Activated CD8-positive, alpha-beta memory T cell treated with anti-CD3 and anti-CD28 coated beads, Interleukin-2, amount 50 U/mL, for 48 hours (primary cell): Measurements from ENCODE around the gene PFKL.
"Not testable (repeated sequence)": the region's sequence is repeated elsewhere in the genome, so short reads cannot be mapped to it uniquely, and the experiment has no call there.

Source experiments
- DNase-seq: peaks from one replicate; pipeline ENCODE4 v3.0.0-alpha.2; 2020

PFKL gene

GRCh38 chr21:44329971-44330681 is 30.3 kb downstream of the PFKL start:
- DNase-seq = no peak

DNA sequence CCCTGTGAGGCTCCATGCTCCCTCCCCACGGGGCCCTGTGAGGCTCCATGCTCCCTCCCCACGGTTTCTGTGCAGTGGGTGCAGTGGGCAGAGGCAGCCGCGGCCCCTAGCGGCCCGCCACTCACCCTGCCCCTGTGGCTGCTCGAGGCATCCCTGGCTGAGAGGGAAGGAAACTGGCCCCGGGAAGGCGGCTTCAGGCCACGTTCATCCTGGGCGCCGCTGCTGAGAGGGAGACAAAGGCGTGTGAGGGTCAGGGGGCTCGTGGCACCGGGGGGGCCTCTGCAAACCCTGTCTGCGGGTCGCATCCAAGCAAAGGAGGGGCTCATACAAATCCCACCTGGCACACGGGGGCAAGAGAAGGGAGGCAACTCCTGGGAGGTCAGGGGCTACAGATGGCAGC is 30.8 kb downstream of the PFKL start:
- no peak for DNase-seq

GRCh38 chr21:44331209-44331608 is 31.4 kb downstream of the PFKL start:
- DNase-seq = no peak

- DNase-seq = no peak
Observed at GRCh38 chr21:44331650-44332307, 31.9 kb downstream of the PFKL start.

GRCh38 chr21:44332383-44332782 is 32.5 kb downstream of the PFKL start:
- no peak for DNase-seq

GRCh38 chr21:44332965-44333364 is 33.1 kb downstream of the PFKL start:
- no peak for DNase-seq

DNA sequence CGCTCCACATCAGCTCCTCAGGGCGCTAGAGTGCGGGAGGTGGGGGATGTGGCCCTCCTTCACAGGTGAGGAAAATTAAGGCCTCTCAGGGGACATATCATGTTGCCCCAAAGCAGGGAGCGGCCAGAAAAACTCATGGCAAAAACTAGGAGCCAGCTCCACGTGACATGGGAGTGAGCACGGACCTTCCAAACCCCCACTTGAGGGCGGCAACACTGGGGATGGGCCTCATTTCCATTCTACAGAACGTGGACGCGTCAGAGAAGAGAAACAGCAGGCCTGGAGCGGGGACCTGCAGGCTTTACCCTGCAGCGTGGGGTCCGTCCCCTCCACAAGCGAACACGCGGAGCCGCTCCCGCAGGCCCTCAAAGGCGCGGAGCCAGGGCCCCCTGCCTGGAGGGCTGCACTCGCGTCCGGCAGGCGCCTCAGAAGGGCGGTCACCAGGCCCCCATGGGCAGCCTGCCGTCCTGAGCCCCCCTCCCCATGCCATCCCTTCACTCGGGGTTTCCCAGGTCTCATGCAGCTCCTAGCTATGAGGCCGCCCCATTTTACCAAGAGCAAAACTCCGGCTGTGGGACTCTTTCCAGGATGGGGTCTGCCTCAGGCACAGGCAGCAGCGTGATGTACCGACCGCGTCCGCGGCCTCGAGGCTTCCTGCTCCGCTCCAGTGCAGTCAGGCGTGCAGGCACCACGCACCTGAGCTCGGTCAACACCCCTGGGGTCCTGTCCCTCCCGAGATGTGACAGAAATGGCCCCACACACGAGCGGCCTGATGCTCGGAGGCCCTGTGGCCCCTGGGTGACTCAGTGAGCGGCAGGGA is 33.9 kb downstream of the PFKL start:
- no peak for DNase-seq

DNA sequence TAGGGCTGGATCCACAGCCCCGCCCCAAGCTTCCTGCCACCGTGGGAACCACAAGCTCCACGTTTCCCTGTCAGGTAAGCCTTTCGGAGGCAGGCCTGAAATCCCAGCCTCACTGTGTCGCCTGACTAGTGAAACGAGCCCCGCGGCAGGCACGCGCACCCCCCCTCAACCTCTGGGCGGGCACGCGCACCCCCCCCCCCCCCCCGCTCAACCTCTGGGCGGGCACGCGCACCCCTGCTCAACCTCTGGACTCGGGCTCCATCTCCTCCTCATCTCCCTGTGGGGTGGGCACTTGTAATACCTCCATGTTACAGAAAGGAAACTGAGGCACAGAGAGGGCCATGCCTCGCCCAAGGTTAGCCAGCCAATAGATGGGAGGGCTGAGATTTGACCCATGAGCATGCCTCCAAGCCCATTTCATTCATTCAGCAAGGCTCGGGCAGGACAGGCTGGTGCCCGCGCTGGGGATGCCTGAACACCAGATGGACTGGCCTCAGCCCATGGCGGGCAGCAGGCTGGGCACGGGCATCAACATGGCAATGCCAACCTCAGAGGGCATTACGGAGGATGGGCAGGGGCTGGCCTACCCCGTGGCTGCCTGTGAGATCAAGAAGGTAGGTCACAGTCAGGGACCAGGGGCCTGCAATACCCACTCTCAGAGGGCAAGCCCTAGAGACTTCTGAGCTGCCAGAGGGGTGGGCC is 34.6 kb downstream of the PFKL start:
- DNase-seq = no peak

DNA sequence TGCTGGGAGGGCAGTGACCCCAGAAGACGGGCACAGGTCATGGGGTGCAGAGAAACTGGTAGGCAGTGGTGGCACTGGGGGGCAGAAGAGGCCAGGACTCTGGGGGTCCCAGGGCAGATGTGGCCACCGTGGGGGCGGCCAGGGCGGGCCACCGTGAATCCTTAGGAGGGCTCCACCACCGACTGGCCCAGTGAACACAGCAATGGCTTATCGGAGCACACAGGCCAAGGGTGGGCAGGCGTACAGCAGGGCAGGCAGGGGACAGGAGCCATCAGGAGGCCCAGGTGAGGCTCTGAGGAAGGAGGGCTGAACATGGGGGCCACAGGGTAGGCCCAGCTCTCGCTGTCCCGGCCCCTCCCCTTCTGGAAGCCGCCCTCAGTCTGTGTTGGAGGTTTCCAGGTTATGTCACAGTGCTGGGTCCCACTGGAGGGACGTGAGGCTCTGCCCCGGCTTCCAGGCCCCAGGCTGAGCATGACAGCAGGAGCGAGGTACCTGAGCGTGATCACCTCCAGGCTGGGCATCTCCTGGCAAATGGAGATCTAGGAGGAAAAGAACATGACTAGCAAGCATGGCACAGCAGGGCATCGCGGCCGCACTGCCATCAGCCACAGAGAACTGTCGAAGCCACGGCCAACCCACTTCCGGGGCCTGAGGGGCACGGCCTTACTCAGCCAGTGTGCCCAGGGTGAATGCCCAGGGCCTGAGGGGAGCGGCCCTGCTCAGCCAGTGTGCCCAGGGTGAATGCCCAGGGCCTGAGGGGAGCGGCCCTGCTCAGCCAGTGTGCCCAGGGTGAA is 35.6 kb downstream of the PFKL start:
- no peak for DNase-seq

- no peak for DNase-seq
Observed at GRCh38 chr21:44337449-44337848, 37.6 kb downstream of the PFKL start.

DNA sequence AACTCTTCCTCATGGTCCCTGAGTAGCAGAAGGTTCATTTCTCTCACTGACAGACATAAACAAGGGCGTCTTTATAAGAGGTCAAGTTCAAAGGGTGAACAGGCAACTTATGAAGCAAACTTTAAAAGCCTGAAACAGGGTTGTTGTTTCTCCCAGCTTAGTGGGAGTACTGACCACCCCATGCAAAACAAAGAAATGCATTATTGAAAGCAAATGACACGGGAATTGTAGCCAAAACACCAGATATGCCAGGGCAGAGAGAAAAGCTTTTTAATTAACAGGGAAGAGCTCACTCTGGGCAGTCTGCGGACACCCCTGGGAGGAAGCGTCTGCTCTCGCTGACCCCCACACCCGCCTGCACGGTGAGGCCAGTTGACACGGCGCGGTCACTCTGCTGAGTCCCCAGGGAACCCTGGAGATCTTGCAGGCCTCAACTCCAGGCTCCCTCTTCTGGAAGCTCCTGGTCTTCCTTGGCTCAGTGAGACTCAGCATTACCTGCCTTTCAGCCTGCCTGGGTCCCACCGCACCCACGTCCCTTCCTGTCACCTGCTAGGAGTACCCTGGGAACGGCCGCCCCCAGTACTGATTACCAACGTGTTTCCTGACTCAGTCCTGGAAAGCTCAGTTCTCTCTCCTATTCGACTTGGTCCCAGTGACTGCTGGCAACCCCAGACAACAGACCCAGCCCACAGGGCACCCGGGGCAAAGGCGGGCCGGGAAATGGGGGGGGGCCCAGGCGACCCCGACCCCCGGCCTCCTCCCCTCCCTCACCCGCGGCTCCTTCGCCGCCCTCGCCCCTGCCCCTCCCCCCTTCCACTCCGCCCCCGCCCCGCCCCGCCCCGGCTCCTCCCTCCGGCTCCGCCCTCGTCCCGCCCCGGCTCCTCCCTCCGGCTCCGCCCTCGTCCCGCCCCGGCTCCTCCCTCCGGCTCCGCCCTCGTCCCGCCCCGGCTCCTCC is 38.4 kb downstream of the PFKL start:
- DNase-seq = no peak

DNA sequence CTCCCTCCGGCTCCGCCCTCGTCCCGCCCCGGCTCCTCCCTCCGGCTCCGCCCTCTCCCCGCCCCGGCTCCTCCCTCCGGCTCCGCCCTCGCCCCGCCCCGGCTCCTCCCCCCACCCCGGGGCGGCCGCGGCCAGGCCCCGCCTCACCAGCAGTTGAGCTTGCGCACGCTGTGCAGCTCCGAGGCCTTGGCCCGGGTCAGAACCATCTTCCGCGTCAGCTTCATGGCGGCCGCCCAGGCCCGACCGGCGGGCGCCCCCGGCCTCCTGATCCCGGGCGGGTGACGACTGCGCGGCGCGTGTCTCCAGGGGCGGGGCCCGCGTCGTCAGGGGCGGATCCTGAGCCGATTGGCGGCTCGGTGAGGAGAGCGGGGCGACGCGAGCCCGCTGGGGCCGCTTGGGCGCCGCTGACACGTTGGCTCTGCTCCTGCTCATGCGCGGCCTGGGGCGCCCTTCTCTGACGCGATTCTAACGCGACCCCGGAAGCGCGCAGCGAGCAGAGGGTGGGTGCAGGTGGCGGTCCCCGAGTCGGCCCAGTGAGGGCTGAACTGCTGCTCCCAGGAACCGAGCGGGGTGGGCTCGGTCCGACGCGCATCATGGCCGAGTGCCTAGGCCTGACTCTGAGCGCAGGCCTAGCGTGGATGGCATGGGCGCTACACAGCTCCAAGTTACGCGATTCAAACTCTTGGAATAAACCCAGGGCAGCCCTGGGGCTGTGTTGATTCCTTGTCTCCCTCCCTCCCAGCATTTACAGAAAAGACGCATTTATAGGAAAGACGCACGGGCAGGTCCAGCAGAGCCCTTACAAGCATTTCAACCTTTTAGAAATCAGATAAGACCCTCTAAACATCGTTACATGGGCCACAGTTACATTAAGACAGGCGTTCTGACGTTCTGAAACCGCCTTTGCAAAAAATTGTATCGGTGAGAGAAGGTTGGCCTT is 39.4 kb downstream of the PFKL start, which contains the start of gene CFAP410:
Gene CFAP410 (minus strand): TSS at position 420 of the 940 bp plus-strand sequence. CDS start 196 bp downstream, at position 224.
- peak; percentile 97 for DNase-seq

GRCh38 chr21:44341726-44342458 is 42.0 kb downstream of the PFKL start:
- not testable (repeated sequence) for DNase-seq

- not testable (repeated sequence) for DNase-seq
Observed at GRCh38 chr21:44342981-44343380, 43.1 kb downstream of the PFKL start.

DNA sequence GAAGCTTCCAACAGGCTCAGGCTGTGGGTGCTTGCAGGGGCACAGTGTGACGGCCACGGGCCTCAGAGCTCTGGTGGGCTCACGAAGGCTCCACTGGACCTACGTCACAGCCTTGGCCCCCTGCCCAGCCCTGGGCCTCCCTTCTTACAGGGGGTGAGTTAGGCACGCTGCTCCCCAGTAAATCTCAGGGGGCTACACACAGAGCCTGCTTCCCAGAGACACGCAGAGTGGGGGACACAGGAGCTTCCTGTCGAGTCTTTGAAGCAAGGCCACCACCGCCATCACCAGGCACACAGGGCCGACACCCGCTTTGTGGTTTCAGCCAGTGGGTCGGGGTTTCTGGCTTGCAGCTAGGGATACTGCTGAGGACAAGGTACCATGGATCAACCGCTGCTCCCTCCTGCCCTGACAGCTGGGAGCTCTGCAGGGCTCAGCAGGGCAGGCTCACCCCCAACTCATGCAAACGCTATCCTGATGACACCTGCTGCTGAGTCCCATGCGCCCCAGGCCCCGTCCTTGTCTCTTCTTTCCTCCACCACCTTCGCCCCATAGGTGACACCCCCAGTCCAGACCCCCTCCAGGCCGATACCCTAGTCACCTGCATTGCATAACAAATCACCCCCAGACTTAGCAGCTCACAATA is 44.8 kb downstream of the PFKL start:
- no peak for DNase-seq

- DNase-seq = no peak
Observed at GRCh38 chr21:44345495-44345894, 45.6 kb downstream of the PFKL start.

DNA sequence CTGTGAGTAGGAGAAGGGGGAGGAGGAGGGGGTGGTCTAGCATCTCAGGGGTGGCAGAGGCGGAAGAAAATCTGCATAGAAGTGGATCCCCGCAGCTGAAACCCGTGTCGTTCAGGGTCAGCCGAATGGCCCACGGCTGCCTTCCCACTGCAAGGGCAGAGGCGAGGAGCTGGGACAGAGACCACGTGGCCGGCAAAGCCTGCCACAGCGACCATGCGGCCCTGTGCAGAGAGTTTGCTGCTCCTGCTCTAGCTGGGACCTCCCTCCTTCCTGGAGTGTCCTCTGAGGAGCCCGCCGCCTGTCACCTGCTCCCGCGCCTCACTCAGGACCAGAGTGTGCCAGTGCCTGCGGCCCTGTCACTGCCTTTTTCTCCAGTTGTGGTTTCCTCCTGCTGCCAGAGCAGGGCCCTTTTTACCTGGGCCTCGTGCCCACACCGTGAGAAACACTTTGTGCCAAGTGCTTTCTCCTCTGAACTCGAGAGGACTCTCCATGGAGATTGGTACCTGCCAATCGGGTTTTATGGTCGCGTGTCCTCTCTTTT is 48.1 kb downstream of the PFKL start:
- DNase-seq = no peak

GRCh38 chr21:44348861-44349260 is 49.0 kb downstream of the PFKL start:
- no peak for DNase-seq
